ENCODE results near the gene RHOD.

RHOD gene

DNA sequence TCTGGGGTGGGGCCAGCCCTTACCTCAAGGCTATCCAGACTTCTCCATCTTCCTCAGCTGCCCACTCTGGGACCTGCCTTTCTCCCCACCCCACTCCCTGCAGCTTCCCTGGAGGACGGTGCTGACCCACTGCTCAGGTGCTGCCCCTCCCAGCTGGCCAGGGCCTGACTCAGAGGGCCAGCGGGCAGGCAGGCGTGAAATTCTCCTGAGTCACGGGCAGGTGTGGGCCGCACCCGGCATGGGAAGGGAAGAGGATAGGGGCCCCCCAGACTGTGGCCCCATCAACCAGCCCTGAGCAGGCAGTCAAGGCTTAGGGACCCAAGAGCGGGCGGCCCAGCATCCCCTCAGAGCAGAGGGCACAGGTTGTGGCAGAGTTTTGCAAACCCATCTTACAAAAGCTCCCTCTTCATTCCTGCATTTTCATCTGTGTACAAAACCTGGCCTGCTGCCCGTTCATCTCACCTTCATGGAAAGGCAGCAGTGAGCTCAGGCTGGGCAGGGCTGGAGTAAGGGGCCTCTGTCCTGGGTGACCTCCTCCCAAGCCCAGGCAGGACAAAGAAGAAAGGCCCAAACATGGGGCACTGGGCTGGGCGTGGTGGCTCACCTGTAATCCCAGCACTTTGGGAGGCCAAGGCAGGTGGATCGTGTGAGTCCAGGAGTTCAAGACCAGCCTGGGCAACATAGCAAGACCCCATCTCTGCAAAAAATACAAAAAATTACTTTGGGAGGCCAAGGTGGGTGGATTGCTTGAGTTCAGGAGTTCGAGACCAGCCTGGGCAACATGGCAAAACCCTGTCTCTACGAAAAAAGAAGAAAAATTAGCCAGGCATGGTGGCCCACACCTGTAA is 6.1 kb downstream of the RHOD start:
- FAIRE-seq, result no peak

DNA sequence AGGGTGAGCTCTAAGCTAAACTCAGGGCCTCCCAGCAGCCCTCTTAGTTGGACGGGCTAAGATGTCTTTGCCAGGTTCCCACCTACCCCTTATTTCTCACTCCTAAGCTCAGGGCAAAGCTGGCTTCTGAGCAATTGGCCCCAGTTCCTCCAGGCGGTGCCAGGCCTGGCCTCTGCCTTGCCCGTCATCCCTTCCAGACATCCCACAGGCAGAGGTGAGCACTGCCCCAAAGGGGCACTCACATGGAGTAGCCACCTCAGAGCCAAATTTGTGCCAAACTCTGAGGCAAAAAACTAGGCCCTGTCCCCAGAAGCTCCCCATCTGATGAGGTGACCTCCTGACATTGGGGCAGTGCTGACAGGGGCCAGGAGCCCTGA is 9.7 kb downstream of the RHOD start:
- no peak for FAIRE-seq

- FAIRE-seq, result no peak
Measured at GRCh38 chr11:67071420-67072284, 15.0 kb downstream of the RHOD start.

GRCh38 chr11:67072295-67072694 is 15.6 kb downstream of the RHOD start:
- FAIRE-seq, result no peak

GRCh38 chr11:67073908-67074307 is 17.3 kb downstream of the RHOD start:
- no peak for FAIRE-seq

GRCh38 chr11:67076202-67076601 is 19.6 kb downstream of the RHOD start:
- no peak for FAIRE-seq

- no peak for FAIRE-seq
Measured at GRCh38 chr11:67079065-67079705, 22.5 kb downstream of the RHOD start.

GRCh38 chr11:67082071-67082791 is 25.6 kb downstream of the RHOD start:
- no peak for FAIRE-seq

DNA sequence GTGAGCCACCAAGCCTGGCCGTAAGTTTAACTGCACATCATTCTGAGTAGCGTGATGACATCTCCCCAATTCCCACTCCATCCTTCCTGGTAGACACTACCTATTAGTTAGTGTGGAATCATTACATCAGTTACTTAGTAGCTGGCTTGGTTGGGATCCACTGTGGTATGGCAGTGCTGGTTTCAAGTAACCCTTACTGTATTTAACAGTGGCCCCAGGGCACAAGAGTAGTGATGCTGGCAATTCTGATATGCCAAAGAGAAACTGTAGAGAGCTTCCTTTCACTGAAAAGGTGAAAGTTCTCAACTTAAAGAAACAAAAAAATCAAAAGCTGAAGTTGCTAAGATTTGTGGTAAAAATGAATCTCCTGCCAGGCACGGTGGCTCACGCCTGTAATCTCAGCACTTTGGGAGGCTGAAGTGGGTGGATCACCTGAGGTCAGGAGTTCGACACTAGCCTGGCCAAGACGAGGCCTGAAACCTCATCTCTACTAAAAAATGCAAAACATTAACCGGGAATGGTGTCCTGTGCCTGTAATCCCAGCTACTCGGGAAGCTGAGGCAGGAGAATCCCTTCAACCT is 27.2 kb downstream of the RHOD start:
- no peak for FAIRE-seq

DNA sequence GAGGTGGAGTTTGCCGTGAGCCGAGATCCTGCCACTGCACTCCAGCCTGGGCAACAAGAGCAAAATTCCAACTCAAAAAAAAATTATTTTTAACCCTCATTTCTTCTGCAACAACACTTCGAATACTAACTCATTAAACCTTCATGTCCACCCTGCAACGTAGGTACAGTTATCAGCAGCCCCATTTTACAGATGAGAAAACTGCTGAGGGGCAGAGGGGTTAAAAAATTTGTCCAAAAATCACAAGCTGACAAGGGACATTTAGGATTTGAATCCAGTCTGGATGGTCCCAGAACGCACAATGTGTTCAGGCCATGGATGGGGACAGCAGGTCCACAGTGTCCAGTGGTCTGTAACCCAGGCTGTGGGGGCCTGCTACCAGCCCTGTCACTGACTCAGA is 29.0 kb downstream of the RHOD start:
- FAIRE-seq, result no peak

- no peak for FAIRE-seq
Measured at GRCh38 chr11:67090717-67091116, 34.1 kb downstream of the RHOD start.

GRCh38 chr11:67095214-67095507 is 38.5 kb downstream of the RHOD start:
- FAIRE-seq, result no peak

DNA sequence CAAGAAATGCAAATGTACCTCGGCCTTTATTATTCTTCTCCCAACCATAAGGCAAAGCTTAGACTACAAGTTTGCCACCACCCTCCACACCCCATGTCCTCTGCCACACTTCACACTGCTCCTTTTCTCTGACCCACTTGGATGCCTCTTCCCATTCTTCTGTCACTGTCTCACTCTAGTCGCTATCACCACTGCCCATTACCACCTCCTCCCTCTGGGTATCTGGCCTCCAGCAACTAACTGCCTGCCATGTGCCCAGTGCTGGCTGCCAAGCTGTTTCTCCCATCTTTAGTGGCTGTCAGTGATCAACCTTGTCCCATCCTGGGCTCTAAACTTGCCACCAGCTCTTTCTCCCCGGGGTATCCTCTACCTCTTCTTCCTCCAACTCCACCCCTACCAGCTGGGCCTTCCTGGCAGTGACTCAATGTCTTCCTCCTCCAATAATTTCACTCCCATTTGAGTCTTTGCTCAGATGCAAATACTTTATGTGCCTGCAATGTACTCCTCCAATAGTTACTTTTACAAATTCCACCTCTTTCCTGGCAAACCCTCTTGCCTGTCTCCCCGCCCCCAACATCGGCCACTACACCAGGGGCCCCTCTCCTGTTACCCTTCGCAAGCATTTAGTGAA is 42.3 kb downstream of the RHOD start:
- FAIRE-seq, result no peak

DNA sequence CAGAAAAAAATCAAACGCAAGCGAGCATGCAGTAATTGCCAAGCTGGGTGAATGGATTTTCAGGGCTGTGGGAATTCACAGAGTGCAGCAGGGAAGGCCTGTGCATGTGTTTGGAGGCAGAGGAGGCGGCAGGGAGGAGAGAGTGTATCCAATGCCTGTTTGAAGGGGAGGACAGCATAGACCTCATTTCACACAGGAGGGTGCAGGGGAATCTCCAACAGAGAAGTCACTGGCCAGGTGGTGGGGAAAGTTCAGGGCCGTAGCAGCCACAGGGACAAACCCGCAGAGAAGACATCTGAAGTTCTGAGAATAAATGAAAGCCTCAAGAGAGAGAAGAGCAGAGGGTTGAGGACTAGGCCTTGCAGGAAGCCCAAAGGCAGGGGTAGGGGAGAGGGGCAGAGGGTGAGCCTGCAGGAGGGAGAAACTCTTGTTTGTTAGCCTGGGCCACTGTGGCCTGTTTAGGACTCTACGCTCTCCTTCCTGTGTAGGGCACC is 43.2 kb downstream of the RHOD start:
- FAIRE-seq, result no peak

DNA sequence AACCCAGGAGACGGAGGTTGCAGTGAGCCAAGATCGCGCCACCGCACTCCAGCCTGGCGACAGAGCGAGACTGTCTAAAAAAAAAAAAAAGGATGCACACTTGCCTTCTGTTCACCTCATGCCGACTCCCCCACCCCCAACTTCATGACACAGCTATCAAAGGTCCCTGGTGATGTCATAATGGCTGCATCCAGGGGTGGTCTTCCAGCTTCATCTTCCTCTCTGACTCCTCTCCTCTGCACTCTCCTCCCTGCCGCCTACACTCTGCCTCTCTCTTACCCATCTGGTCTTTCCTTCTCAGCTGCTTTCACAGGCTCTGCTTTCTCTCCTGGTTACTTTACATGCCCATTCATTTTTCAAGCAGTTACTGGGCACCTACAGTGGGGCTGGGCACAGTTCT is 46.0 kb downstream of the RHOD start:
- no peak for FAIRE-seq

- FAIRE-seq, result no peak
Measured at GRCh38 chr11:67105964-67106363, 49.3 kb downstream of the RHOD start.

DNA sequence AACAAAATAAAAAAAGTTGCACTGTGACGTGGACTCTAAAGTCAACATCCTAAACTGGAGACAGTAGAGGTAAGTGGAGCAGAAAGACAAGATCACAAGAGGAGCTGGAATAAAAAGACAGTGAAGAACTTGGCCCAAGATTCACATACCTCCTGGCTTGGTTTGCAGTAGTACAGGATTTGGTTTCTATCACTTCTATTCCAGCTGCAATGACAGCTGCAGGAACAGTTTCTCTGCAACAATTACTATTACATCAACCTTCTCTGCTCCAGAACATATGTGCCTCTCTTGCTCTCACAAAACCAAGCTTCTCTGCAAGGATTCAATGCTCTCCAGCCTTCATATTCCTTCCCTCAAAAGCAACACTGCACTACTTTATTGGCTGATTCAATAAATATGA is 54.6 kb downstream of the RHOD start:
- no peak for FAIRE-seq

- no peak for FAIRE-seq
Measured at GRCh38 chr11:67113231-67113721, 56.6 kb downstream of the RHOD start.

GRCh38 chr11:67114275-67114896 is 57.7 kb downstream of the RHOD start:
- no peak for FAIRE-seq

- FAIRE-seq, result no peak
Measured at GRCh38 chr11:67116758-67117105, 60.1 kb downstream of the RHOD start.

GRCh38 chr11:67117176-67117575 is 60.5 kb downstream of the RHOD start:
- no peak for FAIRE-seq

All from TTC549 (cell line).